Endothelial cell of umbilical vein (primary cell): ENCODE results near the gene EFCAB10. TPM values are rescaled to one million over a fixed set of nuclear protein-coding genes. Genes with fewer than 3 reads are reported as not detected.
"Not testable (repeated sequence)": the region's sequence is repeated elsewhere in the genome, so short reads cannot be mapped to it uniquely, and the experiment has no call there.

Experiments used
- BruUV-seq: library from RNA; stranded (reverse); fragments of 400-500 nt; replicated peaks from 2 replicates; lab custom pipeline; 2021; lab: Mats Ljungman, UMichigan
- CTCF ChIA-PET: fragments of 300-600, 350-600 bp; sonication (Branson Sonifier 250); formaldehyde crosslinking; loops from one replicate; lab custom pipeline; 2021; ENCODE audit warnings: antibody characterized with exemption, inconsistent platforms; lab: Charles Lee
- POLR2A ChIA-PET: fragments of 300-600, 350-600 bp; sonication (Branson Sonifier 250); formaldehyde crosslinking; loops from one replicate; lab custom pipeline; 2021; ENCODE audit warnings: antibody characterized with exemption, inconsistent platforms; lab: Charles Lee
- DNase-seq: peaks from one replicate; pipeline ENCODE4 v3.0.0-alpha.2; 2011; ENCODE audit warnings: low read depth, low spot score
- FAIRE-seq: peaks from 2 replicates; lab custom pipeline; 2011; peaks lifted over from hg19 to GRCh38; lab: Jason Lieb, UNC
- H2AFZ ChIP-seq: 2 replicates; pipeline ENCODE4 v1.6.0; 2012; ENCODE audit warnings: low read depth, low read length, control low read depth, inconsistent platforms
- H3K27ac ChIP-seq: 2 replicates; pipeline ENCODE4 v1.5.1; 2011; ENCODE audit warnings: low read depth, mild to moderate bottlenecking, control low read depth, low read length, moderate library complexity; ENCODE audit not compliant: insufficient read depth
- H3K27me3 ChIP-seq, 2 experiments: 2 replicates each; pipeline versions ENCODE4 v1.6.0 to v1.6.1; 2011; ENCODE audit warnings: low read length in 2 of 2, mixed read lengths in 1 of 2; ENCODE audit not compliant: control insufficient read depth in 2 of 2, insufficient read depth in 2 of 2
- H3K36me3 ChIP-seq, 2 experiments: 2 replicates in 1 of 2; 3 replicates in 1 of 2; pipeline ENCODE4 v1.5.1; 2011; ENCODE audit warnings: low read length in 2 of 2, mild to moderate bottlenecking in 1 of 2, moderate library complexity in 1 of 2; ENCODE audit not compliant: control insufficient read depth in 2 of 2, insufficient read depth in 2 of 2; ENCODE audit errors: extremely low read depth in 1 of 2
- H3K4me1 ChIP-seq: 3 replicates; pipeline ENCODE4 v1.5.1; 2011; ENCODE audit warnings: mild to moderate bottlenecking, low read length; ENCODE audit not compliant: control insufficient read depth, insufficient read depth; ENCODE audit errors: extremely low read depth
- H3K4me2 ChIP-seq: 2 replicates; pipeline ENCODE4 v1.6.1; 2011; ENCODE audit warnings: low read length, control low read depth, mixed read lengths; ENCODE audit not compliant: insufficient read depth
- H3K4me3 ChIP-seq, 3 experiments: fragments of 200-600 bp in 1 of 3; sonication (generic), shearing (Covaris generic) in 1 of 3; replicated peaks in 1 of 3; 2 replicates each; pipeline ENCODE4 v1.5.1; 2011 to 2016; ENCODE audit warnings: control low read depth in 3 of 3, low read length in 3 of 3, mild to moderate bottlenecking in 2 of 3, inconsistent platforms in 1 of 3, low read depth in 1 of 3, moderate library complexity in 1 of 3; ENCODE audit not compliant: insufficient read depth in 1 of 3
- H3K79me2 ChIP-seq: 2 replicates; pipeline ENCODE4 v1.6.0; 2012; ENCODE audit warnings: low read length, inconsistent platforms; ENCODE audit not compliant: control insufficient read depth, insufficient read depth
- H3K9ac ChIP-seq: replicated peaks from 2 replicates; pipeline ENCODE3; 2011; ENCODE audit warnings: low read length, control low read depth; ENCODE audit not compliant: insufficient read depth; ENCODE audit errors: extremely low read depth
- H3K9me1 ChIP-seq: replicated peaks from 3 replicates; pipeline ENCODE4 v1.6.0; 2011; ENCODE audit warnings: mild to moderate bottlenecking, low read length; ENCODE audit not compliant: control insufficient read depth, insufficient read depth; ENCODE audit errors: extremely low read depth
- H3K9me3 ChIP-seq: replicated peaks from 2 replicates; pipeline ENCODE4 v1.5.1; 2012; ENCODE audit warnings: low read length, inconsistent platforms; ENCODE audit not compliant: control insufficient read depth, insufficient read depth
- H4K20me1 ChIP-seq: replicated peaks from 2 replicates; pipeline ENCODE3; 2011; ENCODE audit warnings: mild to moderate bottlenecking, low read length; ENCODE audit not compliant: control insufficient read depth, insufficient read depth; ENCODE audit errors: extremely low read depth
- FOS ChIP-seq: IDR thresholded peaks from 2 replicates; pipeline ENCODE4 v1.6.1; 2011; ENCODE audit warnings: mild to moderate bottlenecking, low read length, moderate library complexity, borderline replicate concordance; ENCODE audit not compliant: insufficient read depth
- JUN ChIP-seq: IDR thresholded peaks from 2 replicates; pipeline ENCODE4 v1.6.1; 2011; ENCODE audit warnings: borderline replicate concordance, low read depth; ENCODE audit not compliant: insufficient read length, insufficient read depth
- MYC ChIP-seq: IDR thresholded peaks from one replicate; pipeline ENCODE4 v1.6.1; 2011; ENCODE audit warnings: mild to moderate bottlenecking, low read depth, low read length
- dilution Hi-C: fragments of 300-500 bp; cut with MboI; formaldehyde crosslinking; loops from one replicate; pipeline ENCODE4 v1.15.0; 2019; ENCODE audit warnings: low sequenced_read_pairs; ENCODE audit not compliant: extremely low pct_ligation_motif_present
- intact Hi-C: fragments of 100-400 bp; cut with micrococcal nuclease; formaldehyde crosslinking; loops from one replicate; pipeline ENCODE4 v1.10.0; 2022
- polyA plus RNA-seq, 4 experiments: library from polyadenylated mRNA; depleted of rRNA in 3 of 4; stranded (reverse) in 3 of 4; unstranded in 1 of 4; fragments of >200 nt; gene quantifications; 2 replicates each; pipeline versions ENCODE4 v1.2.1 to v1.2.3, GENCODE V29; 2011 to 2012; ENCODE audit warnings: missing spikeins in 1 of 4
- total RNA-seq: library from RNA; stranded (reverse); gene quantifications from 2 replicates; pipeline ENCODE4 v1.2.3, GENCODE V29; 2021
- TF ChIP-seq, protein P1 (sequence below), 2 donors: IDR thresholded peaks; 1 replicate in 1 of 2; 2 replicates in 1 of 2; pipeline ENCODE4 v1.5.1; 2011; ENCODE audit warnings: low read length in 2 of 2, mild to moderate bottlenecking in 2 of 2, moderate library complexity in 2 of 2, control low read depth in 1 of 2, inconsistent platforms in 1 of 2, low read depth in 1 of 2; ENCODE audit not compliant: insufficient read depth in 1 of 2; ENCODE audit errors: extremely low read depth in 1 of 2

Gene EFCAB10
- total and polyA plus RNA-seq, 2 donors (not counting 3 experiments of a cell fraction or from before 2014, with no cell fraction given) = not detected

DNA sequence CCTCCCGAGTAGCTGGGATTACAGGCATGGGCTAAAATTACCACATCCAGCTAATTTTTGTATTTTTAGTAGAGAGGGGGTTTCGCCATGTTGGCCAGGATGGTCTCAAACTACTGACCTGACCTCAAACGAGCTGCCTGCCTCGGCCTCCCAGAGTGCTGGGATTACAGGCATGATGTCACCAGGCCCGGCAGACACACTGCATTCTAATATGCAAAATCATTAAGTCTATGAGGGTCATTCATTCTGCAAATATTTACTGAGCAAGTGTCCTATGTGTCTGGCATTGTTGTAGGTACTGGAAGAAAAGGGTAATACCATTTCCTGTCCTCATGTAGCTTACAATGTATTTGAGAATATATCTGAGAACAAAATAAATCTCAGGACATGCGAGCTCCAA lies 61.9 kb downstream of the EFCAB10 start:
- Histone ChIP-seq H3K4me2 (no peak overlapping the region), H3K27ac (no peak overlapping the region)
- no TSS peak for BruUV-seq

DNA sequence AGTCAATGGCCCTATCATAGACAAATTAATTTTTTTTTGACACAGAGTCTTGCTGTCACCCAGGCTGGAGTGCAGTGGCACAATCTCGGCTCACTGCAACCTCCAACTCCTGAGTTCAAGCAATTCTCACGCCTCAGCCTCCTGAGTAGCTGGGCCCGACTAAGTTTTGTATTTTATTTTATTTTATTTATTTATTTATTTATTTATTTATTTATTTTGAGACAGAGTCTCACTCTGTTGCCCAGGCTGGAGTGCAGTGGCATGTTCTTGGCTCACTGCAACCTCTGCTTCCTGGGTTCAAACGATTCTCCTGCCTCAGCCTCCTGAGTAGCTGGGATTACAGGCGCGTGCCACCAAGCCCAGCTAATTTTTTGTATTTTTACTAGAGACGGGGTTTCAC lies 65.7 kb downstream of the EFCAB10 start:
- FAIRE-seq, BruUV-seq, H3K9me1 ChIP-seq, POLR2A ChIA-PET, H3K4me2 ChIP-seq, H3K9ac ChIP-seq, H3K27me3 ChIP-seq, H3K36me3 ChIP-seq, H3K4me1 ChIP-seq, dilution Hi-C loops, DNase-seq, intact Hi-C loops, H2AFZ ChIP-seq, H3K9me3 ChIP-seq, H3K27ac ChIP-seq, H4K20me1 ChIP-seq, H3K4me3 ChIP-seq: not testable (repeated sequence)
- CTCF ChIA-PET = interaction anchor here (1.2 kb wide), 1 partner anchor 9 kb away, joined by 3 read pairs; no protein-coding TSS in a partner anchor
- peaks cover 68% of the 10 kb centered on the region for H3K79me2 ChIP-seq

More for the DNA sequence above, 61.9 kb downstream of the EFCAB10 start:
- no peak overlapping the region for H3K4me3 ChIP-seq
- TF ChIP-seq MYC = no peak
- no peak for TF ChIP-seq FOS
- TF ChIP-seq JUN = no peak
- TF ChIP-seq, protein P1, sequence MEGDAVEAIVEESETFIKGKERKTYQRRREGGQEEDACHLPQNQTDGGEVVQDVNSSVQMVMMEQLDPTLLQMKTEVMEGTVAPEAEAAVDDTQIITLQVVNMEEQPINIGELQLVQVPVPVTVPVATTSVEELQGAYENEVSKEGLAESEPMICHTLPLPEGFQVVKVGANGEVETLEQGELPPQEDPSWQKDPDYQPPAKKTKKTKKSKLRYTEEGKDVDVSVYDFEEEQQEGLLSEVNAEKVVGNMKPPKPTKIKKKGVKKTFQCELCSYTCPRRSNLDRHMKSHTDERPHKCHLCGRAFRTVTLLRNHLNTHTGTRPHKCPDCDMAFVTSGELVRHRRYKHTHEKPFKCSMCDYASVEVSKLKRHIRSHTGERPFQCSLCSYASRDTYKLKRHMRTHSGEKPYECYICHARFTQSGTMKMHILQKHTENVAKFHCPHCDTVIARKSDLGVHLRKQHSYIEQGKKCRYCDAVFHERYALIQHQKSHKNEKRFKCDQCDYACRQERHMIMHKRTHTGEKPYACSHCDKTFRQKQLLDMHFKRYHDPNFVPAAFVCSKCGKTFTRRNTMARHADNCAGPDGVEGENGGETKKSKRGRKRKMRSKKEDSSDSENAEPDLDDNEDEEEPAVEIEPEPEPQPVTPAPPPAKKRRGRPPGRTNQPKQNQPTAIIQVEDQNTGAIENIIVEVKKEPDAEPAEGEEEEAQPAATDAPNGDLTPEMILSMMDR (IDR thresholded peaks at IDR 0.05; ENCODE audit: extremely low read depth in 1 of 2, insufficient read depth in 1 of 2, low read depth in 1 of 2, low read length in 2 of 2) = no peak
- H2AFZ ChIP-seq = no peak overlapping the region
- H3K9me3 ChIP-seq = no peaks in the 10 kb centered on the region
- no peak for FAIRE-seq
- intact Hi-C loops = no loop called here
- no peaks in the 10 kb centered on the region for H3K9me1 ChIP-seq
- no peak overlapping the region for H3K9ac ChIP-seq
- ChIA-PET CTCF (interaction anchor here (0.7 kb wide), 1 partner anchor 25 kb away, joined by 3 read pairs; no protein-coding TSS in a partner anchor), POLR2A (no interaction called here)
- peaks cover 7% of the 10 kb centered on the region for H3K4me1 ChIP-seq
- H3K79me2 ChIP-seq = peaks cover 53% of the 10 kb centered on the region
- no peaks in the 10 kb centered on the region for H3K27me3 ChIP-seq
- no peaks in the 10 kb centered on the region for H4K20me1 ChIP-seq
- dilution Hi-C loops = no loop called here
- no peaks in the 10 kb centered on the region for H3K36me3 ChIP-seq
- no peak for DNase-seq

Other genes with a start within 250 kb of the EFCAB10 start
- 55.2 and 58.4 TPM in 2 replicates for gene SRPK2, start 192.6 kb downstream of the EFCAB10 start, total RNA-seq
- 8.6 and 13.4 TPM in 2 replicates for gene SRPK2, start 192.6 kb downstream of the EFCAB10 start, polyA plus RNA-seq
- gene PUS7, start 59.2 kb downstream of the EFCAB10 start, total RNA-seq = 31.2 and 33.9 TPM in 2 replicates
- gene PUS7, start 59.2 kb downstream of the EFCAB10 start, polyA plus RNA-seq = 8.1 and 15.8 TPM in 2 replicates
- gene RINT1, start 49.3 kb downstream of the EFCAB10 start, total RNA-seq = 23.4 and 24.8 TPM in 2 replicates
- gene RINT1, start 49.3 kb downstream of the EFCAB10 start, polyA plus RNA-seq = 8.9 and 10.8 TPM in 2 replicates